ENCODE measurements around the gene HIVEP3. TPM values are rescaled to one million over a fixed set of nuclear protein-coding genes. Genes with fewer than 3 reads are reported as not detected.

Gene HIVEP3
- total RNA-seq, 1 experiment from 2014 or later: 0.55 TPM

DNA sequence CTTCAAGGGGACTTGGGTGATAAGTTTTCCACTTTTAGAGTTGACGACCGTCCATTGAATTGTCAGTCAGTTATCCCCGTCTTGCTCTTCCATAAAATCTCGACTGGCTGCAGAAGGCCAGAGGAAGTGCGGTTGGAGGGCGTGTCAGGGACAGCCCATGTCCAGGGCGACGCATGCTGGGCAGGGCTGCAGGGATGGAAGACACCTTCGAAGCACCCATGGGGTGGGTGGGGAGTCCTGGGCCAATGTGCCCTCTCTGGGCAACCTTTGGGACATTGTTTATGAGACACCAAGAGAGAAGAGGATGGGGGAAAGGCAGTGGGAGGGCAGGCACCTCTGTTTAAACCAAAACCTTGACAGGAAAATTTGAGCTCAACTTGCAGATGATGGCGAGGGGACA, 395.7 kb downstream of the HIVEP3 start (continued):
- TF ChIP-seq, protein P1, sequence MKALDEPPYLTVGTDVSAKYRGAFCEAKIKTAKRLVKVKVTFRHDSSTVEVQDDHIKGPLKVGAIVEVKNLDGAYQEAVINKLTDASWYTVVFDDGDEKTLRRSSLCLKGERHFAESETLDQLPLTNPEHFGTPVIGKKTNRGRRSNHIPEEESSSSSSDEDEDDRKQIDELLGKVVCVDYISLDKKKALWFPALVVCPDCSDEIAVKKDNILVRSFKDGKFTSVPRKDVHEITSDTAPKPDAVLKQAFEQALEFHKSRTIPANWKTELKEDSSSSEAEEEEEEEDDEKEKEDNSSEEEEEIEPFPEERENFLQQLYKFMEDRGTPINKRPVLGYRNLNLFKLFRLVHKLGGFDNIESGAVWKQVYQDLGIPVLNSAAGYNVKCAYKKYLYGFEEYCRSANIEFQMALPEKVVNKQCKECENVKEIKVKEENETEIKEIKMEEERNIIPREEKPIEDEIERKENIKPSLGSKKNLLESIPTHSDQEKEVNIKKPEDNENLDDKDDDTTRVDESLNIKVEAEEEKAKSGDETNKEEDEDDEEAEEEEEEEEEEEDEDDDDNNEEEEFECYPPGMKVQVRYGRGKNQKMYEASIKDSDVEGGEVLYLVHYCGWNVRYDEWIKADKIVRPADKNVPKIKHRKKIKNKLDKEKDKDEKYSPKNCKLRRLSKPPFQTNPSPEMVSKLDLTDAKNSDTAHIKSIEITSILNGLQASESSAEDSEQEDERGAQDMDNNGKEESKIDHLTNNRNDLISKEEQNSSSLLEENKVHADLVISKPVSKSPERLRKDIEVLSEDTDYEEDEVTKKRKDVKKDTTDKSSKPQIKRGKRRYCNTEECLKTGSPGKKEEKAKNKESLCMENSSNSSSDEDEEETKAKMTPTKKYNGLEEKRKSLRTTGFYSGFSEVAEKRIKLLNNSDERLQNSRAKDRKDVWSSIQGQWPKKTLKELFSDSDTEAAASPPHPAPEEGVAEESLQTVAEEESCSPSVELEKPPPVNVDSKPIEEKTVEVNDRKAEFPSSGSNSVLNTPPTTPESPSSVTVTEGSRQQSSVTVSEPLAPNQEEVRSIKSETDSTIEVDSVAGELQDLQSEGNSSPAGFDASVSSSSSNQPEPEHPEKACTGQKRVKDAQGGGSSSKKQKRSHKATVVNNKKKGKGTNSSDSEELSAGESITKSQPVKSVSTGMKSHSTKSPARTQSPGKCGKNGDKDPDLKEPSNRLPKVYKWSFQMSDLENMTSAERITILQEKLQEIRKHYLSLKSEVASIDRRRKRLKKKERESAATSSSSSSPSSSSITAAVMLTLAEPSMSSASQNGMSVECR (CRISPR knock-in tag; IDR thresholded peaks at IDR 0.05; ENCODE audit: borderline replicate concordance): no peak

DNA sequence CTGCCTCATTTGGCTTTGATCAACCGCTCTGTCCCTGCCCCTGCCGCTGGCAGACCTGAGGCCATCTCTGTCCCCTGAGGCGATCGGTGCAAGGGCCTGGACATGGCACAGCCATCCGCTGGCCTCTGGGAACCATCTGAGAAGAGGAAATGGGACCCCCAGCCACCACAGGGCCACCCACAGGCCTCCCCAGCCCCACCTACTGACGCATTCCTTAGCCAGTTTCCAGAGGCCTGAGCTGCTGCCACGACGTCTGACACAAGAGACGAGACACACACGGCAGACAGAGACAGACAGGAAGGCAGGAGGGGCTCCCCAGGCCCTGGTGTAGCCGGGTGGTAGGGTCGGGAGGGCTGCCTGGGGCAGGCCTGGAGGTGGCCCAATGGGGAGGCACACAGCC, 397.0 kb downstream of the HIVEP3 start:
- ATAC-seq (peak; percentile 67), DNase-seq (ENCODE audit: low spot score) (no peak)
- Mint-ChIP-seq H3K27me3 (ENCODE audit: low read depth) (peaks cover 8% of the 10 kb centered on the region), H3K36me3 (no peaks in the 10 kb centered on the region), H3K9me3 (no peaks in the 10 kb centered on the region; the same call in 1 of the 2 replicates), H3K4me1 (0 out of 2 replicates have a peak, but pooled peaks cover 2% of the 10 kb centered on the region), H3K27ac (no peak overlapping the region), H3K4me3 (no peak overlapping the region)
- no peak for TF ChIP-seq JUN (CRISPR knock-in tag; IDR thresholded peaks at IDR 0.05)
- no peak for TF ChIP-seq NFATC4 (CRISPR knock-in tag; IDR thresholded peaks at IDR 0.05)
- TF ChIP-seq, protein P2, sequence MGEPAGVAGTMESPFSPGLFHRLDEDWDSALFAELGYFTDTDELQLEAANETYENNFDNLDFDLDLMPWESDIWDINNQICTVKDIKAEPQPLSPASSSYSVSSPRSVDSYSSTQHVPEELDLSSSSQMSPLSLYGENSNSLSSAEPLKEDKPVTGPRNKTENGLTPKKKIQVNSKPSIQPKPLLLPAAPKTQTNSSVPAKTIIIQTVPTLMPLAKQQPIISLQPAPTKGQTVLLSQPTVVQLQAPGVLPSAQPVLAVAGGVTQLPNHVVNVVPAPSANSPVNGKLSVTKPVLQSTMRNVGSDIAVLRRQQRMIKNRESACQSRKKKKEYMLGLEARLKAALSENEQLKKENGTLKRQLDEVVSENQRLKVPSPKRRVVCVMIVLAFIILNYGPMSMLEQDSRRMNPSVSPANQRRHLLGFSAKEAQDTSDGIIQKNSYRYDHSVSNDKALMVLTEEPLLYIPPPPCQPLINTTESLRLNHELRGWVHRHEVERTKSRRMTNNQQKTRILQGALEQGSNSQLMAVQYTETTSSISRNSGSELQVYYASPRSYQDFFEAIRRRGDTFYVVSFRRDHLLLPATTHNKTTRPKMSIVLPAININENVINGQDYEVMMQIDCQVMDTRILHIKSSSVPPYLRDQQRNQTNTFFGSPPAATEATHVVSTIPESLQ (CRISPR knock-in tag; IDR thresholded peaks at IDR 0.05): no peak
- ChIA-PET CTCF (interaction anchor here (0.5 to 1.4 kb wide), 7 partner anchors 8 to 1113 kb away, joined by 3 to 10 read pairs (median 5); no protein-coding TSS in a partner anchor), POLR2A (no interaction called here)

DNA sequence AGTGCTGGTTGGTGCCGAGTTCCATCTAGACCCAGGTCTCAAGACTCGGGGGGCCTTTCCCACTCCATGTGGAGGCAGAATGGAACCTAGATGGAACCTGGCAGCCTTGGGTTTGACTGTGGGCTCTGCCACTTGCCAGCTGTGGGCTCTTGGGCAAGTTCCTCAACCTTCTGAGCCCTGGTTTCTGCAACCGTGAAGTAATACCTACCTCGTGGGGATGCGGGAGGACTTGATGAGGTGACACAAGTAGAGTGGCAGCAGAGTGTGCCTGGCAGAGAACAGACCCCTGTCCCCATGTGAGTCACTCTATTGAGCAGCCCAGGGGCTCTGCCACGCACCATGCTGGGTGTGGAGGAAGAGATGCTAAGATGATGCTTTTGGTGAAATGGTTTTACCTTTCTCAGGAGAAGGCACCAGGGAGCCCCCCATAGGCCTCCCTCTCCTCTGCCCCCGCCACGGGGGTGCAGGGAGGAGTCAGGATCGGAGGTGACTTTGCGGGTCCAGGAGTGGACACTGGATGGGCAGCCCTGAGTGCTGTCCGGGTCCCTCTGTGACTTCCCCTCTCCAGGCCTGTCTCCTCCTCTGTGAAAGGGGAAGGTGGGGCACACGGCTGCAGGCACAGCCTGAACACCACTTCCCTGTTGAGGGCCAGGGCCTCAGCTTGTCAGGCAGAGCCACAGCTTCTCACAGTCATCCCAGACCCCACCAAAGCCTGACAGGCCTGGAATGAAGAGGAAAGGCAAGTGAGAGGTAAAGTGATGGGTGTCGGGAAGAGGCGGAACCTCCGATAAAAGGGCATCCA, 397.6 kb downstream of the HIVEP3 start:
- H3K9me3 Mint-ChIP-seq: no peaks in the 10 kb centered on the region
- TF ChIP-seq, protein P3, sequence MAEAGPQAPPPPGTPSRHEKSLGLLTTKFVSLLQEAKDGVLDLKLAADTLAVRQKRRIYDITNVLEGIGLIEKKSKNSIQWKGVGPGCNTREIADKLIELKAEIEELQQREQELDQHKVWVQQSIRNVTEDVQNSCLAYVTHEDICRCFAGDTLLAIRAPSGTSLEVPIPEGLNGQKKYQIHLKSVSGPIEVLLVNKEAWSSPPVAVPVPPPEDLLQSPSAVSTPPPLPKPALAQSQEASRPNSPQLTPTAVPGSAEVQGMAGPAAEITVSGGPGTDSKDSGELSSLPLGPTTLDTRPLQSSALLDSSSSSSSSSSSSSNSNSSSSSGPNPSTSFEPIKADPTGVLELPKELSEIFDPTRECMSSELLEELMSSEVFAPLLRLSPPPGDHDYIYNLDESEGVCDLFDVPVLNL (CRISPR knock-in tag; IDR thresholded peaks at IDR 0.05; ENCODE audit: borderline replicate concordance, low read depth): no peak
- TF ChIP-seq FOXK1 (CRISPR knock-in tag; IDR thresholded peaks at IDR 0.05): no peak
- TF ChIP-seq ZNF423 (CRISPR knock-in tag; IDR thresholded peaks at IDR 0.05): no peak
- TF ChIP-seq ZNF317 (CRISPR knock-in tag; IDR thresholded peaks at IDR 0.05; ENCODE audit: borderline replicate concordance, low read depth): no peak
- no peak for TF ChIP-seq OVOL2 (CRISPR knock-in tag; IDR thresholded peaks at IDR 0.05; ENCODE audit: borderline replicate concordance)
- TF ChIP-seq SOX15 (CRISPR knock-in tag; IDR thresholded peaks at IDR 0.05): no peak
- DNase-seq (ENCODE audit: low spot score) (no peak), ATAC-seq (no peak)
- no peak overlapping the region for H3K27ac Mint-ChIP-seq
- H3K4me1 Mint-ChIP-seq: 0 out of 2 replicates have a peak, but pooled peaks cover 2% of the 10 kb centered on the region
- no peak overlapping the region for H3K4me3 Mint-ChIP-seq
- CTCF ChIA-PET: interaction anchor here (1.3 to 1.4 kb wide), 2 partner anchors 58 to 198 kb away, joined by 5 to 7 read pairs; no protein-coding TSS in a partner anchor
- H3K27me3 Mint-ChIP-seq (ENCODE audit: low read depth): peaks cover 14% of the 10 kb centered on the region
- POLR2A ChIA-PET: no interaction called here
- no peaks in the 10 kb centered on the region for H3K36me3 Mint-ChIP-seq

DNA sequence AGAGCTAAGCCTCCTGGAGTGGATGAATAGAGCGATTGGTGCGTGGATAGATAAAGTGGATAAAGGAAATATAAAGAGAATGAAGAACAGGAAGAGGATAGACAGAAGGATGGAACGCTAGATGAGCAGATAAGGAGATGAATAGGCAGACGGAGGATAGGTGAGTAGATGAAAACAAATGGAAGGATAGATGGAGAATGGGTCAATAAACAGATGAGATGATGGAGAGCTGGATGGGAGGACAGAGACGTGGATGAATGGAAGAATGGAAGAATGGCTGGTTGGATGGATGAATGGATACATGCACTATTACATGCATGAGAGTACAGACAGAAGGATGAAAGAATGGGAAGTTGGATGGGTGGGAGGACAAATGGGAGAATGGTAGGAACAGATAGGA, 399.1 kb downstream of the HIVEP3 start:
- Mint-ChIP-seq H3K36me3 (no peaks in the 10 kb centered on the region), H3K27me3 (ENCODE audit: low read depth) (peaks cover 15% of the 10 kb centered on the region), H3K4me3 (no peak overlapping the region), H3K27ac (no peak overlapping the region), H3K9me3 (no peaks in the 10 kb centered on the region), H3K4me1 (peaks cover 12% of the 10 kb centered on the region)
- ATAC-seq (no peak), DNase-seq (ENCODE audit: low spot score) (no peak)
- ChIA-PET CTCF (no interaction called here), POLR2A (no interaction called here)
- TF ChIP-seq ZNF121 (CRISPR knock-in tag; IDR thresholded peaks at IDR 0.05) (no peak), FOXK1 (CRISPR knock-in tag; IDR thresholded peaks at IDR 0.05) (no peak), ZNF263 (CRISPR knock-in tag; IDR thresholded peaks at IDR 0.05; ENCODE audit: low read depth) (no peak), GTF2I (CRISPR knock-in tag; conservative IDR thresholded peaks at IDR 0.05) (no peak), NFE2L1 (CRISPR knock-in tag; IDR thresholded peaks at IDR 0.05) (no peak)
- TF ChIP-seq, protein P4, sequence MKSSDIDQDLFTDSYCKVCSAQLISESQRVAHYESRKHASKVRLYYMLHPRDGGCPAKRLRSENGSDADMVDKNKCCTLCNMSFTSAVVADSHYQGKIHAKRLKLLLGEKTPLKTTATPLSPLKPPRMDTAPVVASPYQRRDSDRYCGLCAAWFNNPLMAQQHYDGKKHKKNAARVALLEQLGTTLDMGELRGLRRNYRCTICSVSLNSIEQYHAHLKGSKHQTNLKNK (CRISPR knock-in tag; IDR thresholded peaks at IDR 0.05): no peak
- TF ChIP-seq, protein P5, sequence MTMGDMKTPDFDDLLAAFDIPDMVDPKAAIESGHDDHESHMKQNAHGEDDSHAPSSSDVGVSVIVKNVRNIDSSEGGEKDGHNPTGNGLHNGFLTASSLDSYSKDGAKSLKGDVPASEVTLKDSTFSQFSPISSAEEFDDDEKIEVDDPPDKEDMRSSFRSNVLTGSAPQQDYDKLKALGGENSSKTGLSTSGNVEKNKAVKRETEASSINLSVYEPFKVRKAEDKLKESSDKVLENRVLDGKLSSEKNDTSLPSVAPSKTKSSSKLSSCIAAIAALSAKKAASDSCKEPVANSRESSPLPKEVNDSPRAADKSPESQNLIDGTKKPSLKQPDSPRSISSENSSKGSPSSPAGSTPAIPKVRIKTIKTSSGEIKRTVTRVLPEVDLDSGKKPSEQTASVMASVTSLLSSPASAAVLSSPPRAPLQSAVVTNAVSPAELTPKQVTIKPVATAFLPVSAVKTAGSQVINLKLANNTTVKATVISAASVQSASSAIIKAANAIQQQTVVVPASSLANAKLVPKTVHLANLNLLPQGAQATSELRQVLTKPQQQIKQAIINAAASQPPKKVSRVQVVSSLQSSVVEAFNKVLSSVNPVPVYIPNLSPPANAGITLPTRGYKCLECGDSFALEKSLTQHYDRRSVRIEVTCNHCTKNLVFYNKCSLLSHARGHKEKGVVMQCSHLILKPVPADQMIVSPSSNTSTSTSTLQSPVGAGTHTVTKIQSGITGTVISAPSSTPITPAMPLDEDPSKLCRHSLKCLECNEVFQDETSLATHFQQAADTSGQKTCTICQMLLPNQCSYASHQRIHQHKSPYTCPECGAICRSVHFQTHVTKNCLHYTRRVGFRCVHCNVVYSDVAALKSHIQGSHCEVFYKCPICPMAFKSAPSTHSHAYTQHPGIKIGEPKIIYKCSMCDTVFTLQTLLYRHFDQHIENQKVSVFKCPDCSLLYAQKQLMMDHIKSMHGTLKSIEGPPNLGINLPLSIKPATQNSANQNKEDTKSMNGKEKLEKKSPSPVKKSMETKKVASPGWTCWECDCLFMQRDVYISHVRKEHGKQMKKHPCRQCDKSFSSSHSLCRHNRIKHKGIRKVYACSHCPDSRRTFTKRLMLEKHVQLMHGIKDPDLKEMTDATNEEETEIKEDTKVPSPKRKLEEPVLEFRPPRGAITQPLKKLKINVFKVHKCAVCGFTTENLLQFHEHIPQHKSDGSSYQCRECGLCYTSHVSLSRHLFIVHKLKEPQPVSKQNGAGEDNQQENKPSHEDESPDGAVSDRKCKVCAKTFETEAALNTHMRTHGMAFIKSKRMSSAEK (CRISPR knock-in tag; IDR thresholded peaks at IDR 0.05; ENCODE audit: borderline replicate concordance): no peak

Measured in WTC11 (cell line).